Measurements from ENCODE around the gene ODF4.
A peak's percentile ranks its signal among the peaks of the same experiment; 100 is the strongest.

Gene ODF4, protein sequence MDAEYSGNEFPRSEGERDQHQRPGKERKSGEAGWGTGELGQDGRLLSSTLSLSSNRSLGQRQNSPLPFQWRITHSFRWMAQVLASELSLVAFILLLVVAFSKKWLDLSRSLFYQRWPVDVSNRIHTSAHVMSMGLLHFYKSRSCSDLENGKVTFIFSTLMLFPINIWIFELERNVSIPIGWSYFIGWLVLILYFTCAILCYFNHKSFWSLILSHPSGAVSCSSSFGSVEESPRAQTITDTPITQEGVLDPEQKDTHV

DNA sequence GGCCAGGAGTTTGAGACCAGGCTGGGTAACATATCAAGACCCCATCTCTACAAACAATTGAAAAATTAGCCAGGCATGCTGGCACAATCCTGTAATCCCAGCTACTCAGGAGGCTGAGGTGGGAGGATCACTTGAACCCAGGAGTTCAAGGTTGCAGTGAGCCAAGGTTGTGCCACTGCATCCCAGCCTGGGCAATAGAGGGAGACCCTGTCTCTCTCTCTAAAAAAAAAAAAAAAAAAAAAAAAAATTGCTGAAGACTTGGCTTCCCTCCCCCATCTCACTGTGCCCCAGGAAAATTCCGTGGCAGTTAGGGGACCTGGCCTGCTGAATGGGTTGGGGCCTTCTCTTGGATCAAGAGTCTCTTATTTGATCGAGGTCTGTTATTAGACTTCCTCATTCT, at the start of gene ODF4:
TSS of gene ODF4 (plus strand) at position 301 of the 400 bp plus-strand sequence. CDS start 212 bp downstream, outside the sequence.
- no peak for DNase-seq

GRCh38 chr17:8290043-8290442, 49.6 kb upstream of the ODF4 start:
- DNase-seq, result no peak

DNA sequence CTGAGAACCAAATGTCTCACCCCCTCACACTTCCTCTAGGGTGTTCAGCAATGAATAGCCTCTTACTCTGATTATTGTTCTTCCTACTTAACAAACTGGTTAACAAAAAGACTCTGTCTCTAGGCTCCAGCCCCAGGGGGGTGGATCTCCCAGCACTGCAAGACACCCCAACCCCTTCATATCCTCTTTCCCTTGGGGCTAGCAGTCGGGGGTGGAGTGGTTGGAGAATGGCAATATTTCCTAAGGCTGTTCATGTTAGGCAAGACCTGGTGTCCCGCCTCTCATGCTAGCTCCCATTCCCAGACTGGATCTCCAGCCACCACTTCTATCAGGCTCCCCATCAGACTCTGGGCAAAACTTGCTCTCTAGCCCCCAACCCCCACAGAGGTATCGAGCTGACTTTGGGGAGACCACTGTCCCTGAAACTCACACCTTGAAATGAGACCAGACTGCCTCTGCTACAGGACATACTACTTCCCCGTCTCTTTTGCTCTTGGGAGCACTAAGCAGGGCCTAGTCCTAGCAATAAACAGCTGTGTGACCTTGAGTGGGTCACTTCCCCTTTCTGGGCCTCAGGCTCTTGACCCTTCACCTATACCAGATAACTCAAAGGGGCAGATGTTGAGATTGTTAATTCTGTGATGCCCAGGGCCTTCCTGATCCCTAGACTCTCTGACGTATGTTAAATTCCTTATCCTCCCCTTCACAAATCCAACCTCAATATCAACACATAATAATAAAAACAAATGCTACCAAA, 46.8 kb upstream of the ODF4 start:
- no peak for DNase-seq

- no peak for DNase-seq
Observed at GRCh38 chr17:8294361-8294760, 45.3 kb upstream of the ODF4 start.

GRCh38 chr17:8294814-8295316, 44.8 kb upstream of the ODF4 start:
- no peak for DNase-seq

DNA sequence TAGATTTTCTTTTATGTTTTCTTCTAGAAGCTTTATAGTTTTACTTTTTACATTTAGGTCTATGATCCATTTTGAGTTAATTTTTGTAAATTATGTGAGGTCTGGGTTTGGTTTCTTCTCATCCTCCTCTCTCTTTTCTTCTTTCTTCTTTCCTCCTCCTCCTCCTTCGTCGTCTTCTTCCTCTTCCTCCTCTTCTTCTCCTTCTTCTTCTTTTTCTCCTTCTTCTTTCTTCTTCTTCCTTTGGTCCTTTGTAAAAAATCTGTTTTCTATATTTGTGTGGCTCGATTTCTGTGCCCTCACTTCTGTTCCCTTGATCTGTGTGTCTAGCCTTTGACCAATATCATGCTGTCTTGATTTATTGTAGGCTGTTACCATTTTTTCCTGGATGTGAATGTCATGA, 39.4 kb upstream of the ODF4 start:
- no peak for DNase-seq

DNA sequence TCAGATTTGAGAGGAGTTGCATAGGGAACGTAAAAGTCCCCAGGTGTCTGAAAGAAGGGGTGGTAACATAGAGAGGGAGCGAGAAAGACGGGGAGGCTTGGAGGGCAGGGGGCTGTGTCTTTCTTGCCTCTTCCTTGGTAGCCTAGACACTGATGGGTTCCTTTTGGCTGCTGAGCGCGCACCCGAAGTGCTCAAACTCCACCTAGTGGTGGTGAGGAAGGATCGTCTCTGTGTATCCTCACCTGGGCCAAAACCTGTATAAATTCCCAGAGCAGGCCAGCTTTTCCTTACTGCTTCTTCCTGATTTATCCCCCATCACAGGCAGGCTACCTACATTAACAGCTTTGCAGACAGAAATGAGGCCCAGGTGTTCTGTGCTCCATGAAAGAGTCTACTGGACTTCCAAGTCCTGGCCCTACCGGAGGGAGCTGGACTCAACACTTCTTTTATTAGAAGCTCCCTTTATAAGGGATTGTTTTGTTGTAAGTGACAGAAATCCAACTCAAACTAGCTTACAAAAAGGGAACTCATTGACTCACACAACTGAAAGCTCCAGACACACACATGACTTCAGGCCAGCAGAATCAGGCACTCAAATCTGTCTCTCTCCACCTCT, 38.9 kb upstream of the ODF4 start:
- DNase-seq, result peak; percentile 47

- no peak for DNase-seq
Observed at GRCh38 chr17:8310601-8311123, 29.0 kb upstream of the ODF4 start.

DNA sequence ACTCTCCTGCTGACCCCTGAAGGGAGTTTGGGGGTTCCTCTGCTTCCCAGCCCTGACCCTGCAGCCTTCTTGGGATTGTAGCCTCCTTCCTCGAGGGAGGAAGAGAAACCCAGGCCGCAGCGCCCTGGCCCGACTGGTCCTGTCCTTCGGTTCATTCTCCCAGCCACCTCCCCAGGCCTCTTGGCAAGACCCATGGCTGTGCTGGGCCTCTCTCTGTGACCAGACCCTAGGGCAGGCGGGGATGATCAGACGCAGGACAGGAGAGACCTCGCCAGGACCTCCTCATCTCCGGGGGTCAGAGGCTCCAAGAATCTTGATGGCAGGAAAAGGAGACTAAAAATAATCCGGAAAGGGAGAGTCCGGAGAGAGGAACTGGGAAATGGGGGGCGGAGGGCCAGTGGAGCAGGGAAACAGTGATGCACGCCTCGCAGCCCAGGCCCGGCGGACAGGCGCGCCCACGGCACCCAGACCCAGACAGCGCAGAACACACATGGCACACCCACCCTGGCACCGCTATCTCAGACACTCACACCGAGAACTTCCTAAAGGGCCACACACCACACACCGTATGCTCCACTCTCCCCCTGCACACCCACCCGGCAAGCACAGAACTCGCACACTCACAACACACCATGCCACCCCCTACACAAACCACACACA, 28.4 kb upstream of the ODF4 start:
- no peak for DNase-seq

DNA sequence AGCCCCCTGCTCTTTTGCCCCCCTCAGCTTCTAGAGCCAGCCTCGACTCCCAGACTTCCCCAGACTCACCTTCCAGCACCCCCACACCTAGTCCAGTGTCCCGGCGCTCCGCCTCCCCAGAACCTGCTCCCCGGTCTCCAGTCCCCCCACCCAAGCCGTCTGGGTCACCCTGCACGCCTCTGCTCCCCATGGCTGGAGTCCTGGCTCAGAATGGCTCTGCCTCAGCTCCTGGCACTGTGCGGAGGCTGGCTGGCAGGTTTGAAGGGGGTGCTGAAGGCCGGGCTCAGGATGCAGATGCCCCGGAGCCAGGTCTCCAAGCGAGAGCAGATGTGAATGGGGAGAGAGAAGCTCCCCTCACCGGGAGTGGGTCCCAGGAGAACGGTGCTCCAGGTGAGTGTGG, 27.4 kb upstream of the ODF4 start:
- DNase-seq, result no peak

DNA sequence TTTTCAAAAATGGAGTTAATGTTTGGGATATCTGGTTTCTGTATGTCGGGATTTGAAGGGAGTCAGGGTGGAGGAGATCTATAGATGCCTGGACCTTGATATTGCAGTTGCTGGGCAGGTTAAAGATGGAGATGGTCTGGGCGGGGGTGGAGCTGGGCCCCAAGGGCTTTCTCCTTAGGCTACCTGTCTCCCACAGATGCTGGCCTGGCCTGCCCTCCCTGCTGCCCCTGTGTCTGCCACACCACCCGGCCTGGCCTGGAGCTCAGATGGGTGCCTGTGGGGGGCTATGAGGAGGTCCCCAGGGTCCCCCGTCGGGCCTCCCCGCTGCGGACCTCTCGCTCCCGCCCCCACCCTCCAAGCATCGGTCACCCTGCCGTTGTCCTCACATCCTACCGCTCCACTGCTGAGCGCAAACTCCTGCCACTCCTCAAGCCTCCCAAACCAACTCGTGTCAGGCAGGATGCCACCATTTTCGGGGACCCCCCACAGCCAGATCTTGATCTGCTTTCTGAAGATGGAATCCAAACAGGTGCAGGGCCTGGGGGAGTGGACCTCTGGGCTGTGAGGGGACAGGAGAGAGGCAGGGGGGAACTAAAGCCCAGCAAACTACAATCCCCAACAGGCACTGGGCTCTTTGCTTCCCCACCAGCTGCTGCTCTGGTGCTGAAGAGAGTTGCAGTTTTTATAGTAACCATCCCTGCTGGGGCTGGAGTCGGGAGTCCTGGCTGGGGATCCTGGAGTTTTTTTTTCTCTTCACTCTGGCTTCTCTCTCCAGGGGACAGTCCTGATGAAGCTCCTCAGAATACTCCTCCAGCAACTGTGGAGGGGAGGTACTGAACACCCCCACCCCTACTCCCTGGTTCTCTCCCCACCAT, 26.7 kb upstream of the ODF4 start:
- no peak for DNase-seq

DNA sequence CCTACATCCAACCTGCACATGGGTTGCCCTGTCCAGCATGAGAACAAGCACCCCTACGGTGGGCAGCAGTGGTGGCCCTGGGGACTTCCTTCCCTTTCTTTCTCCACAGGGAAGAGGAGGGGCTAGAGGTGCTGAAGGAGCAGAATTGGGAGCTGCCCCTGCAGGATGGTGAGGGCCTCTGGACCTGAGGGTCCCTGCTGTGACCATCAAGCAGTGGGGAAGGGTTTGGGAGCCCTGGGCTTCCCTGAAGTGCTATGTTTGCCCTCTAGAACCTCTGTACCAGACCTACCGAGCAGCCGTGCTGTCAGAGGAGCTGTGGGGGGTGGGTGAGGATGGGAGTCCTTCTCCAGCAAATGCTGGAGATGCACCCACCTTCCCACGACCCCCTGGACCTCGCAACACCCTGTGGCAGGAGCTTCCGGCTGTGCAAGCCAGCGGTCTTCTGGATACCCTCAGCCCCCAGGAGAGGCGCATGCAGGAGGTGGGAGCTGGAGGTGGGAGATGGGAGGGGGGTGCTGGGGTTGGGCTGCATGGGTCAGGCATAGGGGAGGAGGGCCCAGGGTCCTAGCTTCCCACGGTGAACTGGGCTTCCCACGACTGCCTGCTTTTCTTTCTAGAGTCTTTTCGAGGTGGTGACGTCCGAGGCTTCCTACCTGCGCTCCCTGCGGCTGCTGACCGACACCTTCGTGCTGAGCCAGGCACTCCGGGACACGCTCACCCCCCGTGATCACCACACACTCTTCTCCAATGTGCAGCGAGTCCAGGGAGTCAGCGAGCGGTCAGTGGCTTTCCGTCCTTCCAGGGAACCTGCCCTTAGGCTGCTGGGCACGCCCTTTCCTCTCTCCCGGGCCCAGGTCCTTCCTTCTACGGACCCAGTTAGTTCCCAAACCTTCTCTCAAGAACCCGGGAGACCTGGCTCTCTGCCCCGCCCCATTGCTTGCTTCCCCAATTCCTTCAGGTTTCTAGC, 24.6 kb upstream of the ODF4 start:
- no peak for DNase-seq

DNA sequence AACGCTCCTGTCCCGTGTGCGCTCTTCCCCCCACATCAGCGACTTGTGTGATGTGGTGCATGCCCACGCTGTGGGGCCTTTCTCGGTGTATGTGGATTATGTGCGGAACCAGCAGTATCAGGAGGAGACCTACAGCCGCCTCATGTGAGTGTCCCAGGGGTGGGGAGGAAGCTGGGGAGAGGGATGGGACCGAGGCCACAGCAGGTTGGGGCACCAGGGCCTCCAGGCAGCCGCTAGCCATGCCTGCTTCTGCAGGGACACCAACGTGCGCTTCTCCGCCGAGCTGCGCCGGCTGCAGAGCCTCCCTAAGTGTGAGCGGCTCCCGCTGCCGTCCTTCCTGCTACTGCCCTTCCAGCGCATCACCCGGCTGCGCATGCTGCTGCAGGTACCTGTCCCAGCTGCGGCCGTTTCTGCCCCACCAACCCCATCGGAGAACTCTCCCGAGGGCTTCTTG, 23.8 kb upstream of the ODF4 start:
- no peak for DNase-seq

GRCh38 chr17:8318010-8318935, 21.4 kb upstream of the ODF4 start:
- no peak for DNase-seq

DNA sequence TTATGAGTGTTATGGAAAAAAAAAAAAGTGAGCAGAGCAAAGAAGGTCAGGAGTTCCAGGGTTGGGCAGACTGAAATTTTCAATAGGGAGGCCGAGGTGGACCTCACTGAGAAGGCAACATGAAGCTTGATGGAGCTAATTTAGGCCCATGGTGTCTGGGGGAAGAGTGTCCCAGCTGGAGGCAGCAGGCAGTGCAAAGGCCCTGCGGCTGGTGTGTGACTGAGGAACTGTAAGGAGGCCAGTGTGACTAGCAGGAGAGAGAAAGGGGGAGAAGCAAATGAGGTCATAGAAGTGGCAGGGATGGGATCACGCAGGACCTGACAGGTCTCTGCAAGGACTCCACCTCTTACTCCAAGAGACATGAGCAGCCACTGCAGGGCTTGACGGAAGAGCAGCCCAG, 19.4 kb upstream of the ODF4 start:
- DNase-seq, result no peak

GRCh38 chr17:8320990-8321389, 18.6 kb upstream of the ODF4 start:
- DNase-seq, result no peak

DNA sequence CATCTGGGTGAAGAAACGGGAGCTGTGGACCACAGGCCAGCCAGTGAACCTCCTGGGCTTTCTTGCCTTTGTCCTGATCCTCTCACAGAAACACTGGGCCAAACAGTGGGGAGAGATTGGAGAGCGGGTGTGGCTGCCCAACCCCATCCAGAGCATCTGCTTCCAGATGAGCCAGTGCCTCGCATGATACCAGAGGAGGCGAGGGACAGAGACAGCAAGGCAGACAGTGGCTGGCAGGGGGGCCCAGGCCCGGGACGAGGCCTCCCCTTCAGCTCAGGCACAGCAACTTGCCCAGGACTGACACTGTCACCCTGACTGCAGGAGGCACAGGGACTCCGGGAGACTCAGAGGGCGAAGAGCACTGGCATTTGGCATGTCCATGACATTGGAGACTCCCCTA, 17.6 kb upstream of the ODF4 start:
- no peak for DNase-seq

GRCh38 chr17:8324132-8324531, 15.5 kb upstream of the ODF4 start:
- no peak for DNase-seq

- no peak for DNase-seq
Observed at GRCh38 chr17:8324923-8325322, 14.7 kb upstream of the ODF4 start.
